Uterus (tissue), 2 donors: ENCODE results near the gene PKNOX2.

Experiments used
- CTCF ChIP-seq, 4 experiments: fragments of 200-600 bp in 2 of 4; fragments of 450-650 bp in 2 of 4; sonication (generic) in 2 of 4; IDR thresholded peaks; one replicate each; pipeline ENCODE4 v1.5.1; 2016 to 2019; ENCODE audit warnings: antibody characterized with exemption in 4 of 4, mild to moderate bottlenecking in 2 of 4, moderate library complexity in 1 of 4
- POLR2A ChIP-seq, 2 donors: fragments of 450-650 bp; IDR thresholded peaks; one replicate each; pipeline ENCODE4 v1.6.1; 2016; ENCODE audit warnings: antibody characterized with exemption in 2 of 2, mild to moderate bottlenecking in 1 of 2, moderate library complexity in 1 of 2

DNA sequence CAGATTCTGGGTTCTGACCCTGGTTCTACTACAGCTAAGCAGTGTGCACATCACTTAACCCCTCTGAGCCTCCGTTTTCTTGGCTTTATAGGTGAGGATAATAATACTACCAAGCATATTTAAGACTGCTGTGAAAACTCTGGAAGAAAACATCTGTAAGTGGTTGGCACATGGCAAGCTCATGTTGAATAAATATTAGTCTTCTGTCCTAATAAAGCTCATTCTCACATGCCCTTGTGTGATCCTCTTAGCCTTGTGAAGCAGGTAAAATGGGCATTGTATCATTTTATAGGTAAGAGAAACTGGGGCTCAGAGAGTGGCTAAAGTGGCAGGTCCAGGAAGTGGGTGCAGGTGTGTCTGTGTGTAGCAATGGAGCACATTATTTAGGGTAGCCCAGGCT lies 8.5 kb downstream of the PKNOX2 start:
- no peak for TF ChIP-seq CTCF (IDR thresholded peaks at IDR 0.05)
- no peak for TF ChIP-seq POLR2A (IDR thresholded peaks at IDR 0.05)
